Measurements from ENCODE around the gene FAM9A.

FAM9A gene
- total RNA-seq, result 0 reads per million in 3 donors

- DNase-seq, result no peak
- Histone ChIP-seq H3K27me3 (replicated peaks; ENCODE audit: control insufficient read depth, insufficient read depth, low read length, poor library complexity, severe bottlenecking) (no peaks in the 10 kb centered on the region), H3K4me3 (ENCODE audit: insufficient read depth, low read depth, low read length, poor library complexity, severe bottlenecking) (no peak within 1 kb of the TSS), H3K4me1 (ENCODE audit: control insufficient read depth, insufficient read depth, low read length, poor library complexity, severe bottlenecking) (no peaks in the 10 kb centered on the region), H3K36me3 (ENCODE audit: control insufficient read depth, insufficient read depth, low read length) (no peaks in the 10 kb centered on the region), H3K9me3 (ENCODE audit: control insufficient read depth, low read length) (no peaks in the 10 kb centered on the region), H3K27ac (ENCODE audit: insufficient read depth, low read length, poor library complexity, severe bottlenecking) (no peak within 1 kb of the TSS)
Measured at GRCh38 chrX:8801041-8801599, at the start of gene FAM9A. TSS of gene FAM9A (minus strand) at chrX:8801383. CDS start at chrX:8800171, 1,212 bp downstream.

GRCh38 chrX:8850478-8850877 is 49.3 kb upstream of the FAM9A start:
- no peak overlapping the region for H3K27ac ChIP-seq (ENCODE audit: insufficient read depth, low read length, poor library complexity, severe bottlenecking)
- no peaks in the 10 kb centered on the region for H3K36me3 ChIP-seq (ENCODE audit: control insufficient read depth, insufficient read depth, low read length)
- H3K4me3 ChIP-seq (ENCODE audit: insufficient read depth, low read depth, low read length, poor library complexity, severe bottlenecking), result no peak overlapping the region
- H3K9me3 ChIP-seq (ENCODE audit: control insufficient read depth, low read length), result no peaks in the 10 kb centered on the region
- DNase-seq, result no peak
- H3K27me3 ChIP-seq (replicated peaks; ENCODE audit: control insufficient read depth, insufficient read depth, low read length, poor library complexity, severe bottlenecking), result no peaks in the 10 kb centered on the region
- H3K4me1 ChIP-seq (ENCODE audit: control insufficient read depth, insufficient read depth, low read length, poor library complexity, severe bottlenecking), result no peaks in the 10 kb centered on the region

- no peak for DNase-seq
- H3K27ac ChIP-seq (ENCODE audit: insufficient read depth, low read length, poor library complexity, severe bottlenecking), result no peak overlapping the region
- H3K4me3 ChIP-seq (ENCODE audit: insufficient read depth, low read depth, low read length, poor library complexity, severe bottlenecking), result no peak overlapping the region
- no peaks in the 10 kb centered on the region for H3K9me3 ChIP-seq (ENCODE audit: control insufficient read depth, low read length)
- no peaks in the 10 kb centered on the region for H3K27me3 ChIP-seq (replicated peaks; ENCODE audit: control insufficient read depth, insufficient read depth, low read length, poor library complexity, severe bottlenecking)
- no peaks in the 10 kb centered on the region for H3K36me3 ChIP-seq (ENCODE audit: control insufficient read depth, insufficient read depth, low read length)
- H3K4me1 ChIP-seq (ENCODE audit: control insufficient read depth, insufficient read depth, low read length, poor library complexity, severe bottlenecking), result no peaks in the 10 kb centered on the region
Measured at GRCh38 chrX:8849945-8850344, 48.8 kb upstream of the FAM9A start.

GRCh38 chrX:8849458-8849857 is 48.3 kb upstream of the FAM9A start:
- H3K36me3 ChIP-seq (ENCODE audit: control insufficient read depth, insufficient read depth, low read length), result no peaks in the 10 kb centered on the region
- no peak for DNase-seq
- no peaks in the 10 kb centered on the region for H3K4me1 ChIP-seq (ENCODE audit: control insufficient read depth, insufficient read depth, low read length, poor library complexity, severe bottlenecking)
- H3K27ac ChIP-seq (ENCODE audit: insufficient read depth, low read length, poor library complexity, severe bottlenecking), result no peak overlapping the region
- no peaks in the 10 kb centered on the region for H3K27me3 ChIP-seq (replicated peaks; ENCODE audit: control insufficient read depth, insufficient read depth, low read length, poor library complexity, severe bottlenecking)
- no peaks in the 10 kb centered on the region for H3K9me3 ChIP-seq (ENCODE audit: control insufficient read depth, low read length)
- H3K4me3 ChIP-seq (ENCODE audit: insufficient read depth, low read depth, low read length, poor library complexity, severe bottlenecking), result no peak overlapping the region

GRCh38 chrX:8848911-8849310 is 47.7 kb upstream of the FAM9A start:
- Histone ChIP-seq H3K27ac (ENCODE audit: insufficient read depth, low read length, poor library complexity, severe bottlenecking) (no peak overlapping the region), H3K9me3 (ENCODE audit: control insufficient read depth, low read length) (no peaks in the 10 kb centered on the region), H3K27me3 (replicated peaks; ENCODE audit: control insufficient read depth, insufficient read depth, low read length, poor library complexity, severe bottlenecking) (no peaks in the 10 kb centered on the region), H3K4me1 (ENCODE audit: control insufficient read depth, insufficient read depth, low read length, poor library complexity, severe bottlenecking) (no peaks in the 10 kb centered on the region), H3K36me3 (ENCODE audit: control insufficient read depth, insufficient read depth, low read length) (no peaks in the 10 kb centered on the region), H3K4me3 (ENCODE audit: insufficient read depth, low read depth, low read length, poor library complexity, severe bottlenecking) (no peak overlapping the region)
- no peak for DNase-seq

- H3K4me1 ChIP-seq (ENCODE audit: control insufficient read depth, insufficient read depth, low read length, poor library complexity, severe bottlenecking), result no peaks in the 10 kb centered on the region
- H3K27ac ChIP-seq (ENCODE audit: insufficient read depth, low read length, poor library complexity, severe bottlenecking), result no peak overlapping the region
- no peaks in the 10 kb centered on the region for H3K36me3 ChIP-seq (ENCODE audit: control insufficient read depth, insufficient read depth, low read length)
- DNase-seq, result no peak
- H3K9me3 ChIP-seq (ENCODE audit: control insufficient read depth, low read length), result no peaks in the 10 kb centered on the region
- H3K27me3 ChIP-seq (replicated peaks; ENCODE audit: control insufficient read depth, insufficient read depth, low read length, poor library complexity, severe bottlenecking), result no peaks in the 10 kb centered on the region
- H3K4me3 ChIP-seq (ENCODE audit: insufficient read depth, low read depth, low read length, poor library complexity, severe bottlenecking), result no peak overlapping the region
Measured at GRCh38 chrX:8848441-8848840, 47.3 kb upstream of the FAM9A start.

- no peaks in the 10 kb centered on the region for H3K36me3 ChIP-seq (ENCODE audit: control insufficient read depth, insufficient read depth, low read length)
- no peak for DNase-seq
Measured at GRCh38 chrX:8847360-8847759, 46.2 kb upstream of the FAM9A start.

GRCh38 chrX:8846266-8846665 is 45.1 kb upstream of the FAM9A start:
- no peaks in the 10 kb centered on the region for H3K4me1 ChIP-seq (ENCODE audit: control insufficient read depth, insufficient read depth, low read length, poor library complexity, severe bottlenecking)
- H3K9me3 ChIP-seq (ENCODE audit: control insufficient read depth, low read length), result no peaks in the 10 kb centered on the region
- no peak for DNase-seq
- H3K36me3 ChIP-seq (ENCODE audit: control insufficient read depth, insufficient read depth, low read length), result no peaks in the 10 kb centered on the region
- no peak overlapping the region for H3K27ac ChIP-seq (ENCODE audit: insufficient read depth, low read length, poor library complexity, severe bottlenecking)
- H3K4me3 ChIP-seq (ENCODE audit: insufficient read depth, low read depth, low read length, poor library complexity, severe bottlenecking), result no peak overlapping the region
- no peaks in the 10 kb centered on the region for H3K27me3 ChIP-seq (replicated peaks; ENCODE audit: control insufficient read depth, insufficient read depth, low read length, poor library complexity, severe bottlenecking)

More at GRCh38 chrX:8847360-8847759, 46.2 kb upstream of the FAM9A start:
- Histone ChIP-seq H3K4me3 (ENCODE audit: insufficient read depth, low read depth, low read length, poor library complexity, severe bottlenecking) (no peak overlapping the region), H3K4me1 (ENCODE audit: control insufficient read depth, insufficient read depth, low read length, poor library complexity, severe bottlenecking) (no peaks in the 10 kb centered on the region), H3K27me3 (replicated peaks; ENCODE audit: control insufficient read depth, insufficient read depth, low read length, poor library complexity, severe bottlenecking) (no peaks in the 10 kb centered on the region), H3K27ac (ENCODE audit: insufficient read depth, low read length, poor library complexity, severe bottlenecking) (no peak overlapping the region), H3K9me3 (ENCODE audit: control insufficient read depth, low read length) (no peaks in the 10 kb centered on the region)

- Histone ChIP-seq H3K36me3 (ENCODE audit: control insufficient read depth, insufficient read depth, low read length) (no peaks in the 10 kb centered on the region), H3K27me3 (replicated peaks; ENCODE audit: control insufficient read depth, insufficient read depth, low read length, poor library complexity, severe bottlenecking) (no peaks in the 10 kb centered on the region), H3K4me1 (ENCODE audit: control insufficient read depth, insufficient read depth, low read length, poor library complexity, severe bottlenecking) (no peaks in the 10 kb centered on the region), H3K4me3 (ENCODE audit: insufficient read depth, low read depth, low read length, poor library complexity, severe bottlenecking) (no peak overlapping the region), H3K9me3 (ENCODE audit: control insufficient read depth, low read length) (no peaks in the 10 kb centered on the region), H3K27ac (ENCODE audit: insufficient read depth, low read length, poor library complexity, severe bottlenecking) (no peak overlapping the region)
- no peak for DNase-seq
Measured at GRCh38 chrX:8845469-8845868, 44.3 kb upstream of the FAM9A start.

GRCh38 chrX:8845060-8845459 is 43.9 kb upstream of the FAM9A start:
- H3K4me3 ChIP-seq (ENCODE audit: insufficient read depth, low read depth, low read length, poor library complexity, severe bottlenecking), result no peak overlapping the region
- H3K36me3 ChIP-seq (ENCODE audit: control insufficient read depth, insufficient read depth, low read length), result no peaks in the 10 kb centered on the region
- H3K27ac ChIP-seq (ENCODE audit: insufficient read depth, low read length, poor library complexity, severe bottlenecking), result no peak overlapping the region
- H3K4me1 ChIP-seq (ENCODE audit: control insufficient read depth, insufficient read depth, low read length, poor library complexity, severe bottlenecking), result no peaks in the 10 kb centered on the region
- H3K27me3 ChIP-seq (replicated peaks; ENCODE audit: control insufficient read depth, insufficient read depth, low read length, poor library complexity, severe bottlenecking), result no peaks in the 10 kb centered on the region
- H3K9me3 ChIP-seq (ENCODE audit: control insufficient read depth, low read length), result no peaks in the 10 kb centered on the region
- DNase-seq, result no peak

All from effector memory CD4-positive, alpha-beta T cell (primary cell).